GM18517 (cell line): ENCODE measurements around the gene LCN12.

Source experiments
- ATAC-seq: cut with Tn5 transposase; IDR thresholded peaks from one replicate; pipeline ENCODE4 v1.9.1; 2021; ENCODE audit warnings: mild to moderate bottlenecking, moderate library complexity; ENCODE audit not compliant: unreplicated experiment

LCN12 gene

GRCh38 chr9:136926749-136927148, 25.3 kb upstream of the LCN12 start:
- no peak for ATAC-seq

DNA sequence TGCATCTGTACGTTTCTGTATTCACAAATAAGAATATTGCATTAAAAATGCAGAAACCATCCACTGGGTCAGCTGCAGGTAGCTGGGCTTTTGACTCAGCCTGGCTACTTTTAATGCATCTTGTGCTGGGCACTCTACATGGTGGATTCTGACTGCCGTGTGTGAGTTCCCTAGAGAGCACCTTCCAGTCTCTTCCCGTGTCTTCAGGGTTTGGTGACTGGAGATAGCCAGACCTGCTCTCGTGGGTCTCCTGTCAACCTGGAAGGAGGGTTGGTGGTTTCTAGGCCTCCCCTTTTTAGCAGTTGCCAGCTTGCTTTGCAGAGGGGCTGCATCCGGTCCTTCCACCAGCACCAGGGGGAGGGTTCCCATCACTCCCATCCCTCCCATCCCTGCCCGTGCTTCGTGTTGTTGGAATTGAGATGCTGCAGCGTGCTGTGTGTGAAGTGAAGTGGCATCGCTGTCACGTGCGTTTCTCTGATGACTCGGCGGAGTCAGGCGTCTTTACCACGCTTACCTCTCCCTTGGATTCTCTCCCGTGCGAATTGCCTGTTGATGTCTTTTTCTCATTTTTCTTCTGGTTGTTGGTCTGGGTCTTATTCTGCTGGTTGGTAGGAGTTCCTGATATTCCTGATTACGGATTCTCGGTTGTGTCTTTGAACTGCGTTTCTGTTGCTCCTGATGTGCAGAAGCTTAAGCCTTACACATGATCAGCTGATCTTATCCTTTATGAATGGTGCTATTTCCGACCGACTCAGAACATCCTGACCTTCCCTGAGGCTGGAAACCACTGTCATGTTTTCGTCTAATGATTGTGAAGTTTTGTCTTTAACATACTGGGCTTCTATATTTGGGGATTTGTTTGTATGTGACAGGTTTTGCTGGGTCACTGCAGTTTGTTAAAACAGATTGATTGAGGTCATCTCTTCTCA, 24.5 kb upstream of the LCN12 start:
- ATAC-seq = no peak

GRCh38 chr9:136928591-136928990, 23.5 kb upstream of the LCN12 start:
- ATAC-seq = no peak

DNA sequence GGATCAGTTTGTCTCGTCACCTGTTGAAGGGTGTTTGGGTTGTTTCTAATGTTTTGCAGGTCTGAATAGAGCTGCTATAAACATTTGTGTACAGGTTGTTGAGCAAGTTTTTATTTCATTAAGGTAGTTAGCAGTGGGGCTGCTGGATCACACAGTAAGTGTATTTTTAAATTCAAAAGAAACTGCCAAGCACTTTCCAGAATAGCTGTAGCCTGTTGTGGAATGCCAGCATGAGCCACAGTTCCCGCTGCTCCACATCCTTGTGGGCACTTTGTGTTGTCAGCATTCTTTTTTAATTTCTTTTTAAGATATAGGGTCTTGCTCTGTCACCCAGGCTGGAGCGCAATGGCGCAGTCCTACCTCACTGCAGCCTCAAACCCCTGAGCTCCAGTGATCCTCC, 22.1 kb upstream of the LCN12 start:
- ATAC-seq = no peak

GRCh38 chr9:136931611-136932130, 20.4 kb upstream of the LCN12 start:
- ATAC-seq = no peak

GRCh38 chr9:136934277-136934676, 17.8 kb upstream of the LCN12 start:
- no peak for ATAC-seq

DNA sequence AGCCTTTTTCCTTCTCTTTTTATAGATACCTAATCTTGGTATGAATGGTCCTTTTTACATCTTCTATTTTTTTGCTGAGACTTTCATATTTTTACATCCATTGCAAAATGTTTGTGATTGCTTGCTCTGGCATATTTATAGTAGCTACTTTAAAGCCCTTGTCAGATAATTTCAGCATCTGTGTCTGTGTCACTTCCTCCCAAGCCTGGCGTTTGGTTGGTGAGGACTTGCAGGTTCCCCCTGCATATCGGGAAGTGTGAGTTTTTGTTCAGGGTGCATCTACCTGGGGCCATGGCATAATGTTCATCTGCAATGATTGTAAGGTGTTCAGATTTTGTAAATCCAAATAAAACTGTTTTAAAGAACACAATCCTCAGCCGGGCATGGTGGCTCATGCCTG, 16.4 kb upstream of the LCN12 start:
- ATAC-seq = no peak

DNA sequence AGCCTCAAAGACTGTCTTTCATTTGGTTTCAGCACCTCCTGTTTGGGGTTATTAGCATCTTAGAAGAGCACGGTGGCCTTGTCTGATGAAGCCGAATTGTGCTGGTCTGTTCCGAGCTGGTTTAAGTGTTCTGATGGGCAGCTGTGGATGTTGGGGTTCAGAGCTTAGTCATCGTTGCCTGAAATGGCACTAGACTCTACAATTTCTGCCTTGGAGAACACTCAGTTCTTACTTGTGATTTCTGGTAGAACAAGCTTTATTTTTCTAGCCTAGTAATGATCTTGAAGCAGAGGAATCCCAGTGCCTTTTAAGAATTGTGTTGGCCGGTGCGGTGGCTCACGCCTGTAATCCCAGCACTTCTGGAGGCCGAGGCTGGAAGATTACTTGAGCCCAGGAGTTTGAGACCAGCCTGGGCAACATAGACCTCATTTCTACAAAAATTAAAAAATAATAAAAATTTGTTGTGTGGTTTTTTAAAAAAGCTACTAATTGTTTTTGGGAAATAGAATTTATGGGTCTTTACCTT, 15.4 kb upstream of the LCN12 start:
- no peak for ATAC-seq

GRCh38 chr9:136937186-136938001, 14.7 kb upstream of the LCN12 start:
- no peak for ATAC-seq

DNA sequence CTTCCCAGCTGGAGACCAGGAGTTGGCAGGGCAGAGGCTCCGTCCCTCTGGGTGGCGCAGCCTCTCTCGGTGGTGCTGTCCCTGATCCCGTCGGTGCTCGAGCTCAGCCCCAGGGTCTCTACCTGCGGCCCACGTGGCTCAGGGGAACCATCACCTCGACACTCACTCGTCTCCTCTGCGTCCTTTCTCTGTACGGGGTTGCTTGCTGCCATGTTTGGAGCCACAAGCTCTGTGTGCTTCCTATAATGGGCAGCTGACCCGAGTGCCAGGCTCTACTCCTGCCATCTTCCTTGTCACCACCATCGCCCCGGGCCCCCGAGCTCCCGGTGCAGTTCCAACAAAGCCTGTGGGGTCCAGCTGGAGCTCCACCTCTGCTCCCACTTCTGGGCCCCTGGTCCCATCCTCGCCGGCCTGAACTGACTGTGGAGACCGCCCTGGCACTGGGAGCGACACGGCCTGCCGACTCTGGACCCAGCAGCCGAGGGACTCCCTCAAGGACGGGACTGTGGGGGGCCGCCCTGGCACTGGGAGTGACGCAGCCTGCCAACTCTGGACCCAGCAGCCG, 12.6 kb upstream of the LCN12 start:
- ATAC-seq = no peak

- no peak for ATAC-seq
These were observed 12.0 kb upstream of the LCN12 start for GRCh38 chr9:136939996-136940525.

DNA sequence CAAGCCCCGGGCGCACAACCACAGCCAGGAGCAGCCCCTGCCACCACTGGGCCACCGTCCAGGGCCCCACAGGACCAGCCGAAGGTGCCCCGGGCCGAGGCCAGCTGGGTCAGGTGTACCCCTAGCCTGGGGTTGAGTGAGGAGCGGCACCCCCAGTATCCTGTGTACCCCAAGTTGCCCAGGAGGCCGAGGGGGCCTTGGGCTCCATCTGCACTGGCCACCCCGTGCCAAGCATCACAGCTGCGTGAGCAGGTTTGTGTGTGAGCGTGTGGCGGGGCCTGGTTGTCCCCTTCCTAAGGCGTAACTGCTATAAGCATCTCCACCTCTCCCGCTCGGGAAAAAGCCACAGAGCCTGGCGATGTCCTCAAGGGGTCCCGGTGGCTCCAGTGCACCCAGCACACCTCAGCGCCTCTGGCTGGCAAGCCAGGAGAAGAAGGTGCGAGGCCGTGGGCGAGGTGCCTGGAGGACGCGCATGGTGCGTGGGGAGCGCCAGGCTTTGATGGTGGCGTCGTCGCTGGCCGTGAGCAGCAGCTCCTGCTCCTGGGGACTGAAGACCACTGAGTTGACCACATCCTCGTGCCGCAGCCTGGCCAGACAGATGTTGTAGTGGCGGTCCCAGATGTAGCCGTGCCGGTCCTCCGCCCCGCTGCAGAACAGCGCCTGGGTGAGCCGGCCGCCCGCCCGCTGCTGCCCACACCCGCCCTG, 11.4 kb upstream of the LCN12 start:
- no peak for ATAC-seq

DNA sequence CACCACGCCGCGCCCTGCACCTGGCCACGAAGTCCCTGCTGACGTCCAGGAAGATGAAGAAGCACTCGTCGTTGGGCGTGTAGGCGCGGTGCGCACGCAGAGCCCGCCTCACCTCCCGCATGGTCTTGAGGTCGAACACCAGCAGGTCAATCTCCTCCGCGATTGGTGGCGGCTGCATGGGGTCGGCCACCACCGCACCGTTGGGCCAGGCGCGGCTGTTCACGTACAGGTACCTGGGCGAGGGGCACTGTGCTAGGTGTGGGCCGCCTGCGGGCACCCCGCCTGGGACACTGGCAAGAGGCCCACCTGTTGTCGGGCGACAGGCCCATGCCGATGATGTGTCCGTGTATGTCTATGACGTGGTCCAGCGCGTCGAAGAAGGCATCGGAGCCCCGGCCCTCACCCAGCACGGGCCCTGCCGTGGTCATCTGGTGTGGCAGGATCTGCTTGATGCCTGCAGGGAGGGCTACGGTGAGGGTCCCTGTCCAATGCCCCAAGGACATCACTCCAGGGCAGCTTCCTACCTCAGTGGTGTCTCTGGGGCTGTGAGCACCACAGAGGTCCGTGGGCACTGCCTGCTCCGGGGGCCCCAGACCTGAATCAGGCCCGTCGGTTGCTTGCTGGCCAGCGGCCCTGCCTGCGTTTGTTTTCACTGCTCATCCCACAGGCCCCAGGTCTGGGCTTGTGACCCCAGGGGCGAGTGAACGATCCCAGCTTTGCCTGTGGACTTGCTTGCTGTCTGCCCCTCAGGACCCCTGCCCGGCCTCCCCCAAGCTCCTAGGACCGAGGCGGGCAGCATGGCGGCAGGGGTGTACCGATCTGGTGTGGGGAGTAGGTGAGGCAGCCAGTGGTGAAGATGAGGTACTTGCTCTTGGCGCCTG, 10.6 kb upstream of the LCN12 start:
- no peak for ATAC-seq

DNA sequence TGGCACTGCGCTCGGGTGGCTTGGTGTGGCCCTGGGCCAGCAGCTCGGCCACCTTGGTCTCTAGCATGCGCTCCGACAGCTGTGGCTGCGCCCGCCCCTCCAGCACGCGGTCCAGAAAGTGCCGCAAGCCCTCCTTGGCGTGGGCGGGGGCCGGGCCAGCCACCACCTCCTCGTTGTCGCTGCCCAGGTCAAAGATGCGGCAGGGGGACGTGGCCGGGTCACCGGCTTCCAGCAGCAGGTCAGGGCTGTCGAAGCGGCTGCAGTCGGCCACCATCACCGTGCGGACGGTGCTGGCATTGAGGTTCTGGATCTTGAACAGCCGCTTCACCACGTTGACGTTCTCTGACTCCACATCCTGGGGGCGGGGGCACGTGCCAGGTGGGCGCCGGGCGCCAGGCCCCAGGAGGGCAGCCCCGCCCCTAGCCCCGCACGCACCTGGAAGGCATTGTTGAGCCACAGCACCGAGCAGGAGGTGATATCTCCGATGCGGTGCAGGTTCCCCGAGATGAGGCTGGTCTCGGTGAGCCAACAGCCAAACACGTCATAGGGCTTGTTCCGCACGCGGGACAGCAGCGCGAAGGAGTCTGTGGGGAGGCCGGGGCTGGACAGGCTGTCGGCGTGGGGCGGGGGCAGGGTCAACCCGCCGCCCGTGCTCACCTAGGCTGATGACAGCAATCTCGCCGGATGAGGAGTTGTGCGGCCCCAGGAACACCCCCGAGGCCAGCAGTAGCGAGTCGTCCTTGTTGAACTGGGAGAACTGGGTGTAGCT, 9.8 kb upstream of the LCN12 start:
- ATAC-seq = no peak

GRCh38 chr9:136942881-136943230, 9.2 kb upstream of the LCN12 start:
- ATAC-seq = no peak

DNA sequence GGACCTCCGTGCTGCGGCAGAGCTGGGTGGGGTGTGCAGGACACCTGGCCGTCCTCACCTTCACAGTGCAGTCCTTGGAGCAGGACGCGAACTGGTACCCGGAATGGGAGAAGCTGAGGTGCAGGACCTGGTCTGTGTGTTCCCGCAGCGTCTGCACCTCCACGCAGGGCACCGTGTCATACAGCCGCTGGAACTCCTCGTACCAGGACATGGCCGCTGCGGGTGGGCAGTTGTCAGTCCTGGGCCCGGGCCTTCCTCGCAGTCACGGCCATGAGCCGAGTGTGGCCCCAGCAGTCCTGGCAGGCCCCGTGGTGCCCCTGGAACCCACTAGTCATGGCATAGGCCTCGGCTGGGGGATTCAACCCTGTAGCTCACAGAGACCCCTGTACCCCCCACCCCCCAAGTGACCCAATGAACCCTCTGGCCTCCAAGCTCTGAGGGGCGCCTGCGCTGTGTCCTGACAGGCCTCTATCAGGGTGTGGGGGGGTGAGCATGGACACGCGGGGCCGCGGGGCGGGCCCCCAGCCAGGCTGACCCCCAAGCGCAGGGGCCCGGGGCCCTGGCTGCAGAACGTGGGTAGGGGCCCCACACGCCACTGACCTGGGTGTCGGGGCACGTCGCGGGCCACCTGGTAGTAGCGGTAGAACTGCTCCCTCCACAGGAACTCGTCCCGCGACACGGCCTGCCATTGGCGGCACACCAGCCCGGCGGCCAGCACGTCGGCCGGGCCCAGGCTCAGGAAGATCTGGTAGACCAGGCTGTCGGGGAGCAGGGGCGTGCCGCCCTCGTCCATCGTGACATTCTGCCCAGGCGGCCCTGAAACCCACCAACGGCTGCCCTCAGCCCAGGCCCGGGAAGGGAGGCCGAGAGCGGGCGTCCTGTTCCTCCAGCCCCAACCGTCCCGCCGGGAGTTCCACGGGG, 8.5 kb upstream of the LCN12 start:
- ATAC-seq = peak; percentile 14

- ATAC-seq = peak; percentile 35
These were observed 7.9 kb upstream of the LCN12 start for GRCh38 chr9:136944212-136944518.
